D721Med (cell line): Measurements from ENCODE around the gene MEOX1.
"Not testable (repeated sequence)": the region's sequence is repeated elsewhere in the genome, so short reads cannot be mapped to it uniquely, and the experiment has no call there.

Source experiments
- DNase-seq: peaks from one replicate; pipeline ENCODE4 v3.0.0; 2011; ENCODE audit warnings: low spot score; ENCODE audit not compliant: insufficient read length
- FAIRE-seq: peaks from 2 replicates; lab custom pipeline; 2011; peaks lifted over from hg19 to GRCh38; lab: Jason Lieb, UNC
- CTCF ChIP-seq: IDR thresholded peaks from 2 replicates; pipeline ENCODE4 v1.5.1; 2012; ENCODE audit warnings: mild to moderate bottlenecking, control low read depth; ENCODE audit not compliant: insufficient read depth; ENCODE audit errors: missing control alignments

MEOX1 gene

GRCh38 chr17:43694081-43694870 is 32.6 kb upstream of the MEOX1 start:
- FAIRE-seq (peak; percentile 77), DNase-seq (peak; percentile 70)
- TF ChIP-seq CTCF = peak; percentile 100

- FAIRE-seq = no peak
Observed at GRCh38 chr17:43691317-43691693, 29.6 kb upstream of the MEOX1 start.

GRCh38 chr17:43690624-43691316 is 29.0 kb upstream of the MEOX1 start:
- FAIRE-seq (no peak), DNase-seq (no peak)
- no peak for TF ChIP-seq CTCF

More at GRCh38 chr17:43691317-43691693, 29.6 kb upstream of the MEOX1 start:
- no peak for DNase-seq
- TF ChIP-seq CTCF = no peak

GRCh38 chr17:43689814-43690213 is 28.1 kb upstream of the MEOX1 start:
- FAIRE-seq = no peak
- TF ChIP-seq CTCF = no peak
- no peak for DNase-seq

- no peak for FAIRE-seq
- no peak for TF ChIP-seq CTCF
Observed at GRCh38 chr17:43689131-43689530, 27.4 kb upstream of the MEOX1 start.

GRCh38 chr17:43686957-43687356 is 25.2 kb upstream of the MEOX1 start:
- not testable (repeated sequence) for DNase-seq, FAIRE-seq

More at GRCh38 chr17:43689131-43689530, 27.4 kb upstream of the MEOX1 start:
- DNase-seq = no peak

- DNase-seq (no peak), FAIRE-seq (no peak)
- TF ChIP-seq CTCF = no peak
Observed at GRCh38 chr17:43683928-43684653, 22.4 kb upstream of the MEOX1 start.
